Measurements from ENCODE around the gene STX4.

DNA sequence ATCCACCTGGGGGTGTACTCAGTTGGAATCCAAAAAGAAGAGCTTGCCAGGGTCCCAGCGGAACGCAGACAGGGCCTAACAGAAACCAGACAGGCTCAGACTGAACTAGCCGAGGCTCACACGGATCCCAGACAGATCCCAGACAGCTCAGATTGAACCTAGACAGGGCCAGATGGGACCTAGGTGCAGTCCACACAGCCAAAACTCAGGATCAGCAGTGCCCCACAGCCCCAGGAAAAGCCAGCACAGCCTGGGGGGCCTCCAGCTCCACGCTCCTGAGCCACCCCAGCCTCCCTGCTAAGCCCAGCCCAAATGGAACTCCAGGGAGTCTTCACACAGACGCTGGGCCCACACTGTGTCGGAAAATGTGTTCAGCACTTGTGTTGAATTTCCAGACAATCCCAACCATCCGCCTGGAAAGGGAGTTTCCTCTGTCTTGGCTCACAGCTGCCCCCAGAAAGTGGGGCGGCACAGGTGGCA lies 30.5 kb upstream of the STX4 start:
- TF ChIP-seq POLR2AphosphoS5 (IDR thresholded peaks at IDR 0.05; ENCODE audit: borderline replicate concordance, low read depth, low read length) (no peak), FOXP2 (optimal IDR thresholded peaks at IDR 0.05; ENCODE audit: control extremely low read depth, extremely low read length, insufficient read depth) (no peak)
